Smooth muscle cell of the brain vasculature (primary cell): ENCODE results near the gene CACNB4.
A peak's percentile ranks its signal among the peaks of the same experiment; 100 is the strongest.
"Not testable (repeated sequence)": the region's sequence is repeated elsewhere in the genome, so short reads cannot be mapped to it uniquely, and the experiment has no call there.

Experiments used
- DNase-seq: peaks from one replicate; pipeline ENCODE4 v3.0.0-alpha.2; 2012; ENCODE audit warnings: low read depth, low spot score

Gene CACNB4

DNA sequence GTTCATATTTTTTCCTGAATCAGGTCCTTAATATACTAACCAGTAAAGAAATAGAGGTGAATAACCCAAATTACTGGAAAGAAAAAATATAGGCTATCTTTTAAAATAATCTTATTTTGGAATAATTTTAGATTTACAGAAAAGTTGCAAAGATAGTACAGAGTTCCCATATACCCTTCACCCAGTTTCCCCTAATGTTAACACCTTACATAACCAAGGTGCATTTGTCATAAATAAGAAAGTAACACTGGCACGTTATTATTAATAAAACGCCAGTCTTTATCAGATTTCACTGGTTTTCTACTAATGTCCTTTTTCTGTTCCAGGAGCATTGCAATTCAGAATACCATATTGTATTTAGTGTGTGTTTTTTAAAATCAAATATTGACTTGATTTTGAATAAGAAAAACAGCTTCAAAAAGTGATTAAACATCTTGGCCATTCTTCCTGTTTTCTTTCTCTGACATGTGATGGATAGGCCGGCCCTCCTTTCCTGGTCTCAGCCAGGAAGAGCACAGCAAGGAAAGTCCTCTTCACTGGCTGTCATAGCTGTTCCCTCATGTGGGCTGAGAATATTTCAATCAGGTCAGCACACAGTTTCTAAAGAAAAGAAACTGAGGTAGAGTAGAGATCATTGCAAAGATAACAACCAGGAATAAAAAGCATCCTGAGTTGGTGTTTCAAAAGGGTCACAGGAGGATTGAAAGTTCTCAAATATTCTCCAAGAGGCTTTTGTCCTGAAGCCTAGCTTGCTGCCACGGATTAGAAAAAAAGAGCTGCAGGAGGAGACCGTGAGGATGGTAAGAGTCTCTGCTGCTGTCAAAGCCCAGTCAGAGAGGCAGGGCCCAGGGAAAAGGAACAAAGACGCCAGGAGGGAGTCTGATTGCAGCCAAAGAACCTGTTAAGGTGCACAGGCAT lies 191.3 kb downstream of the CACNB4 start:
- DNase-seq, result no peak

DNA sequence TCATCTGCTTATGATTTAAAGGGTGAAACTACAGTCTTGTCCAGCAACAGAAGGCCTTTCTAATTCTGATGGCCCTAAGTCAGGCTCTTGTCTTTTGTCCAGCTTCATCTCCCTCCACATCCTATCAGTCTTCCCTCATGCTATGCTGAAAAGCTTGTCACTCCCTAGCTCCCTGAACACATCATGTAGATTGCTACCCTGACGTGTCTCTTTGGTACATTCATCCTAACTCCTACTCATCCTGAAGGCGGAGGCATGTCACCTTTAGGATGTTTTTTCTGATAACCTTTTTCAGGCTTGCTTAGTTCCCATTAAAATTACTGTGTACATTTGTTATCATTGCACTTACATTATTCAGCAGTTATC lies 192.2 kb downstream of the CACNB4 start:
- no peak for DNase-seq

DNA sequence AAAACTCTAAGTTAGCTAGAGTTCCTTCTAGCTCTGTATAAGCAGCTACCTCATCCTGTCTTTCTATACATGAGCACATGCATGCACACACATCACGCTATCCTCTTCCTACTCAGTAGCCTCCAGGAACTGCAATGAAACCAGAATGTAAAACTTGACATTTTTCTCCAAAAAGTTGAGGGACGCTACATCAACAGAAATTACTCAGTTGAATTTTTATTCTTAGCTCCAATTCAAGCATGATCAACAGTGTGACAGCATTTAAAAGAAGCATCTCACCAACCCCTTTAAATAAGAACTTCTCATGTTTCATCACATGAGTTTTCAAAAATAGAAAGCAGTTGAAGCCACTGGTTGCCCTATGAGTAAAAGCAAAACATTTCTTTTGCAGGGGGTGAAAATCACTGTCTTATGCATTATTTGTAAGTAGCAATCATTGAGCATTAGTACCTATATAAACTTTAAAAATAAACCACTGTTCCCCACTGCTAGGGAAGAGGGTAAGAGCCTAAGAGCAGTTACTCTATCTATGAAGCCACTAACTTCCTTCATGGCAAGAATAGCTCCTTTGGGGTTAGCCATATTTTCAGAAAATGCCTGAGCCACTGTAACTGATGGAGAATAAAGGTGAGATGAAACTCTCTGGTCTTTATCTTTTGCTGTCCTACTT lies 192.7 kb downstream of the CACNB4 start:
- no peak for DNase-seq

DNA sequence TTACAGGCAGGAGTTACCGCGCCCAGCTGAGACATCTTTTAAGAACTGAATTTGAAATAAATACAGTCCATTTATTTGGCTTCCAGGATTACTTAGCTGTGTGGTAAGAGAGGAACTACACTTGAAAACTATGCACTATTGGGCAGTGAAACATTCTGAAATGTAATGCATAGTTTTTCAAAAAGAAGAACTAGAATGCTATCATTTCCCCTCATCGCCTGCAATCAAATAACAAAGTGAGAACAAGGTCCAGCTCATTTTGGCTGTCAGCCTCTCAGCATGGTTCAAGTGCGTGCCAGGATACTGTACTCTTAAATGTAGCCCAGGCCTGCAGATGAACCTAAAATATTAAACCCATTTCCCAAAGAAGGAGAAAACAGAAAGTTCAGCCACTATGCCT lies 194.0 kb downstream of the CACNB4 start:
- DNase-seq, result no peak

DNA sequence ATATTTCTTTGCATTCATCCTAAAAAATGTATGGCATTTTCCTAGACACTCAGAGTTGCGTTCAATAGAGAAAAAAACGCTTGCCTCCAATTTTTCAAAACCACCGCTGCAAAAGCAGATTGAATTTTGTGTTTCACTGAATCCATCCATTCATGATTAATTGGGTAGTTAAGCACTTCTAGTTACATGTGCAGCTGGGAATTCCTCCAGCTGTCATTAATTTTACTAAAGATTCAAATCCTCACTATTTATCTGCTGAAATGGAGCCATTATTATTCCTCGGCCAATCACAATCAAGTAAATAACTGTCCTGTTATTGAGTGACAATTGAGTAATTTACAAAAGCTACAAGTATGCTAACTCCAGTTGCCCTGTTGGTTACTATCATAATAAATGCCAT lies 194.8 kb downstream of the CACNB4 start:
- DNase-seq, result no peak

DNA sequence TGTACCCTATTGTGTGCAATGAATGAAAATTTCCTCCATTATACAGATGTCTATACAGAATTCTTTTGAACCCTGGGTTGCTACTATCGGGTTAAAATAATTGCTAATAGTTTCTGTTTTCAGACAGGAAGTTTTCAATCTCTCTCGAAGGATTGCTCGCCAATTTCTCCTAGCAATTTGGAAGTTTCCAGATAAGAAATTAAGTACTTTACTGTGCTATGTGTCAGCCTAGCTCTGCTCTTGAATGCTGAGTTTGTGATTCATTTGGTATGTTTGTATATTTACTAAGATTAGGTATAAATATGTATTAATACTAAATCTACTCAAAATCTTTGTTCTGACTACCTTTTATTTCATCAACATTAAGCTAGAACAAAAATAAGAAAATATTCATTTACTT lies 196.0 kb downstream of the CACNB4 start:
- no peak for DNase-seq

DNA sequence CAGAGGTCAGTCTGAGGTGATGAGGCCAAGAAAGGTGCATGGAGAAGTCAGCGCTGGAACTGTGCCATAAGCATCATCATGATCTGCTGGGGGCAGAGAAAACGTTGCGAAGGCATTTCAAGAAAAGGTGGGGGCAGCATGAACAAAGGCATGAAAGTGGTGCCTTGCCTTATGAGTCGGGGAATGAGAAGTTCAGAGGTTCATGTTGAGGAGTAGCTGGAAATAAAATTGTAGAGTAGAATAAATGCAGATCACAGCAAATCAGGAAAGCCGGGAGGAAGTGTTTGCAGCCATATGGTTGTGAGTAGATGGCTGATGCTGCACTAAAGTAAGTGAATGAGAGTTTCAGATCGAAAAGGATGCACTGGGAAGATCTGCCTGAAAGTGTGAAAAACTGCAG lies 198.5 kb downstream of the CACNB4 start:
- no peak for DNase-seq

DNA sequence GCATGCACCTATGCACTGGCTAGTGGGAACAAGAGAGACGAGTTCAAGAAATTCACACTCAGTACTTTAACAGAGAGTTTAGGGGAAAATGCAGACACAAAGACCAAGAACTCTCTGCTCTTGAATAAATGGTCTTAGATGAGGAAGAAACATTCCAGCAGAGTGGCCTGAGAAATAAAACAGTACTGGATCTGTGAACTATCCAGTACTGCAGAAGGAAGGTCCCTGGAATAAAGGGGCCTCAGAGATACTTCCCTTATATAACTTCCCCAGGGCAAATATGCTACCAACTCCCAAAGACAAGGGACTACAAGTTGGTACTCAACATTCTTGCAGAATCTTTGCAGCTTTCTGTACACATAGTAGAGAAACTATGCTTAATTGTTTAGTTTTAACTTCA lies 199.7 kb downstream of the CACNB4 start:
- no peak for DNase-seq

DNA sequence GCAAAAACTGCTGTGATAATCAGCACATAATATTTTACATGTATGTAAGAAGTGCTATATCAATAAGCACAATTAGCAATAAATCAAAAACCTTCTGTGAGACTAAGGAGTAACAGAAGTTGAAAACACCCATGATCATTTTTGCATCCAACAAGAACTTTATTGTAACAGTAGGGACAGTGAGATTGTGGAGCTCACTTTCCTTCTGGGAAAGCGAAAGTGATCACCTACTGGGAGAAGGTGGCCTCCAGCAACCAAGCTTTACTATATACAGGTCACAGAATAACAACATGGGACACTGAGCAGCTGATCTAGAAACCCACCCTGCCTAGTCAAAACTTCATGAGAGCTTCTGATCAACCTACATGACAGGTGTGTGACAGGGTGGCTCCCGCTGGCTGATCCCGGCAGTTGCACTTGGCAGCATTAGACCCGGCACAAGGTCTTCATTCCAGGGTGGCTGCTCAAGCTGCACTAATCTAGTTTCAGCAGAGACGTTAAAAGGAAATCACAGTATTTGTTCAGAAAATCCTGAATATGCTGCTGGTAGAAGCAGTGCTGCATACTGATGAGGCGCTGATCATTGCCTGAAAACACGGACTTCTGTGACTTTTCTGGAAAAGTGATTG lies 207.2 kb downstream of the CACNB4 start:
- DNase-seq, result no peak

DNA sequence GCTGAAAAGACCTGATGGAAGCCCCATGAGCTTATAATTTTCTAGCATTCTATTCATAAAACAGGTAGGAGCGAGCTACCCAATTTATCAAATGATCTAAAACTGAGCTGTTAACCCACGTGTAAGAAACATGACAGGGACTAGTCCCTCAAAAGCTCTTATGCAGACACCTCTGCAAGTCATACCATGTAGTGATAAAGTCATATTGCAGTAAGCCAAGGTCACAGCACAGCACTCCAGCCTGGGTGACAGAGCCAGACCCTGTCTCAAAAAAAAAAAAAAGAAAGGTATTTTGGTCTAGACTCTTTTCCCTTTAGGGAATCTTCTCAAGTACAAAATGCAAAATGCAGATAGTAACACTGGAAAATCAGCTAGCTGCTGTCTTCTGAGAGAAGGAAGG lies 211.7 kb downstream of the CACNB4 start:
- no peak for DNase-seq

DNA sequence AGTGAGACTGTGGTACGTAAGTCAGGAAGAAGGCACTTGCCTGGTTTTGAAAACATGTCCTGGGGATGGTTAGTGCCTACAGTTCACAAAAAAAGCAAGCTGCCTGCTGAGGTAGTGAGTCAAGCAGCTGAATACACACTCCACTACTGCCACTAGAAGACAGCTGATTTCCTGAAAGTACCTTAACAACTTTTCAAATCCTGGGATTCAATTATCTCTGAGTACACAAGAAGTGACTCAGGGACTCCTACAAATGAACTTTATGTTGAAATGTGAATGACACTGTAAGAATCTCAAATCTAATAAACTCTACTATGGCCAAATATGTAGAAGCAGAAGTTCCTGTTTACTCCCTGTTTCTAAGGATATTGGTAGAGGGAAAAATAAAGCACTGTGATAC lies 212.6 kb downstream of the CACNB4 start:
- DNase-seq, result peak; percentile 59

DNA sequence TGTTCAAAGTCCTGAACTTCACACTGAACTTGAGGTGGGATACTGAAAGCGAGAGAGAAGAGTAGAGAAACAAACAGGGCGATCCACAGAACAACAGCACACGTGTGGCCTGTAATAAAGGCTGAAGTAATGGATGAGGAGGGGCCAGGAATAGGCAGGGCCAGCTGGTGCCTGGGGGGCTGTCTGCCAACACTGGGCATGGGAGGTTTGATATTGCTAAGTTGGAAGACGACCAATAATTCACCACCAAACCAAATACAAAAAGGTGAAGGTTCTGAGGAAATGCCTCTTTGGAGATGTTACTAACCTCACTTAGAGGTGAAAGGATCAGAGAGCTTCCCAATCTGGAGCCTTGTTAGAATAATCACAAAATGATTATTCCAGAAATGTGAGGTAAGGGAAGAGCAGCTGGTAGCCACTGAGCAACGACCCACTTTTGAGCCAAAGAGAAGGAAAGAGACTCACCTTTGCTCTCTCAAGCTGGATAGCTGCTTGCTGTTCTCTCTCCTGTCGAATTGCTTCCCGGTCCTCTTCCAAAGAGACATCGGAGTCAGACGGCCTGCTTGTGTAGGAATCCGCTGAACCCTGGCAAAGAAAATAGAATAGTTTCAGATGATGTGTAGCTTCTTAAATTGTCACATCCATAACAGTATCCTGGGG lies 215.9 kb downstream of the CACNB4 start:
- no peak for DNase-seq

DNA sequence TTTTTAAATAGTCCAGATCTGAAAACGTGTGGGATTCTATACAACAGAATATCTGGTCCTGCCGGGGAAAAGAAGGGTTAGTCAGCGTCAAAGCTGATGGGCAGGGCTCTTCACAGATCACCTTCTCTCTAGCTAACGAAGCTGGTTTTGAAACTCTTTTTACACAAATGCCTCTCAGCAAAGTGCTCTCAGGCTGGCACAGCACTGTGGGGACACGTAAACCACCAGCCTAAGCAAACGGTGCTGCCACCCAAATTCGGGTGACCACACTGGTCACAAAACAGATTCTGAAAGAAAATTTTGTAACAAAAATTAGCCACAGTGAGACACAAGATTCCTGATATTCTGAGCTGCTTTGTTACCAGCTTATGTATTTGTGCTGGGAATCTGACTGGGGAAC lies 217.5 kb downstream of the CACNB4 start:
- no peak for DNase-seq

DNA sequence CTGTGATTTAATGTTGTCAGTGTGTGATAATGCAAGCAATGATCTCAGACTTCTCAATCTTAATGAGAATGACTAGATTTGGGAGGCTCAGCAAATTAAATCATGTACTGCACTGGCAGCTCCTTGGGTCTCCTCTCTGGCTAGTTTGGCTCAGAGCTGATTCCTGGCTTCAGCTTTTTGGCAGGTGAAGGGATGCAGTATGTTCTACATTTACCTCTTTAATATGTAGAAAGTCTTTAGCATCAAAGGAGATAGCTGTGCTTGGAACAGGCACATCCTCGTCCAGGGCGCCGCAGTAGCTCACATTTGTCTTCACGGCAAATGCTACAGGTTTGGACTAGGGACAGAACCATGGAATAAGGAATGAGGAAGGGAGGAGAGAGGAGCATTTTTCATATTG lies 218.3 kb downstream of the CACNB4 start:
- DNase-seq, result no peak

DNA sequence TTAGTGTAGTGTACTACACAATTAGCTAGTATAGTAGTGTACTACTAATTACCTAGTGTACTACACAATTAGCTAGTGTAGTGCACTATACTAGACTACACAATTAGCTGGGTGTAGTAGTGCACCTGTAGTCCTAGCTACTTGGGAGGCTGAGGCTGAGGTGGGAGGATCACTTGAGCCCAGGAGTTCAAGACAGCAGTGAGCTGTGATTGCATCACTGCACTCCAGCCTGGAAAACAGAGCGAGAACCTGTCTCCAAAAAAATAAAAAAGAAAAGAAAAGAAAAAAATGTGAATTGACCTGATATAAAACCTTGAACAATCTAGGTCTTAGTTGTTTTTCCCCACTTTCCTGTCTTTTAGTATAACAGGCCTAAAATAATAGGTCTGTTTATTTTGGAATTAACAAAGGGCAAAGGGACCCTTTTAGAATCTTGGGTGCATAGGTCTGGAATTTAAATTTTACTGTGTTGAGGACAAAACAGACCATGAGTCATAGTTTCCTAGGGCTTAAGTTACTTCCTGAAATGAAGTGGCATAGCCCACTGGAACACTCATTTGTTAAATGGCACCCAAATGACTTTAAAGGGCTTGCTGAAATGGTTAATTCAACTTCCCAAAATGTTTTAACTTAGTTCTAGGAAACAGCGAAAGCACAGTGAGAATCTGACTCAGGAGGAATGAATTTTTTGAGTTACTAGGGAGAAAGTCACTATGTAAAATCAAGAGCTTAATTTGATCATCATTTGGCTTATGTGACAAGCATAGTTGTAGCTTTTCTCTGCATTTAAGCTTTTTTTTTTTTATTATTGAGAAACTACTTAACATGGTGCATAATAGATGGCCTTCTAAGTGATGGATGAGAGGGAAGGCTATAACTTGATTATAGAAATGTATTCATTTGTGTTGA lies 219.9 kb downstream of the CACNB4 start:
- DNase-seq, result peak; percentile 13

DNA sequence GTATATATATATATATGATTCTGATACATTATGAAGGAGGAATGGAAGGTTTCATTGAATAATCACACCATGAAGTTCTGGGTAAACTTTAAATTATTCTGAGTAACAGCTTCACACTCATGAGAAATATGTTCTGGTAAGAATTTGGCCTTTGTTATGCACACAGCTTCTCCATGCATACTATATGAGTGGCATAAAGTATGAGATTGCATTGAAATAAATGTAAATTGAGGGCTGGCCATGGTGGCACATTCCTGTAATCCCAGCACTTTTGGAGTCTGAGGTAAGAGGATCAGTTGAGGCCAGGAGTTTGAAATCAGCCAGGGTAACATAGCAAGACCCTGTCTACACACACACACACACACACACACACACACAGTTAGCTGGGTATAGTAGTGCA lies 220.6 kb downstream of the CACNB4 start:
- no peak for DNase-seq

DNA sequence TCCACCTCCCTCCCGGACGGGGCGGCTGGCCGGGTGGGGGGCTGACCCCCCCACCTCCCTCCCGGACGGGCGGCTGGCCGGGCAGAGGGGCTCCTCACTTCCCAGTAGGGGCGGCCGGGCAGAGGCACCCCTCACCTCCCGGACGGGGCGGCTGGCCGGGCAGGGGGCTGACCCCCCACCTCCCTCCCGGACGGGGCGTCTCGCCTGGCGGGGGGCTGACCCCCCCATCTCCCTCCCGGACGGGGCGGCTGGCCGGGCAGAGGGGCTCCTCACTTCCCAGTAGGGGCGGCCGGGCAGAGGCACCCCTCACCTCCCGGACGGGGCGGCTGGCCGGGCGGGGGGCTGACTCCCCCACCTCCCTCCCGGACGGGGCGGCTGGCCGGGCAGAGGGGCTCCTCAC lies 223.2 kb downstream of the CACNB4 start:
- not testable (repeated sequence) for DNase-seq

DNA sequence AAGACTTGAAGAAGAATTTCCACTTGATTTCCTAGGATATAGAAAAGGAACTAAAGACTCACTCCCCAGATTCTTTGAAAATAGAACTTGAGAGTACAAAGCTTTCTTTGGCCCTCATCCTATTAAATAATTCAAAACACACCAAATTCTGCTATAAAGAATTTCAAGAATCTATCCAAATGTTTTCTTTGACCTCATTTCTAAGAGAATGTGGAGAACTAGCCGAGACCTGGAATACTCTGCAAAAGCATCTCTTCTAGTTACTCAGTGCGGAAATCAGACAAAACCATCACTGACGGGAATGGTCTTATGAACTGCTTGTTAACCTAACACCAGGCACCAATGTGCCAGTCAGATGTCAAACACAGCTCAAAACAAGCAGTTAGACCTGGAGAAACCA lies 226.4 kb downstream of the CACNB4 start:
- no peak for DNase-seq

DNA sequence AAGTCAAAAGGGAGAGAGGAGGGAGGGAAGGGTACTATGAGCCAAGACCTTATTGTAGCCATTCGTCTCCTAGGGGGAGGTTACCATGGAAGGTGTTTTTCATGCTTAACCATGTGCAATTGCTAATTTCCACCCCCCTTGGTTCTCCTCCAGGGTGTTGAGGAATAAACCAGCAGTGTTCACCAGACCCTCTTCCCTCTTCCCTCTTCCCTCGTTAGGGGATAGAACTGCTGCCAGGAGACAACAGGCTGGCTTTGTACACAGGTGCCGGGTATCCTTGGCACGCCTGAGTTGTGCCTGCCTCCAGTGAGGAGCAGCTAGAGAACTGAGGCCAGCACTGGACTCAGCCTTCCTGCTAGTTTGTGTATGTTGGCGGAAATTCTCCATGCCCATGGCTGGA lies 229.6 kb downstream of the CACNB4 start:
- DNase-seq, result no peak

DNA sequence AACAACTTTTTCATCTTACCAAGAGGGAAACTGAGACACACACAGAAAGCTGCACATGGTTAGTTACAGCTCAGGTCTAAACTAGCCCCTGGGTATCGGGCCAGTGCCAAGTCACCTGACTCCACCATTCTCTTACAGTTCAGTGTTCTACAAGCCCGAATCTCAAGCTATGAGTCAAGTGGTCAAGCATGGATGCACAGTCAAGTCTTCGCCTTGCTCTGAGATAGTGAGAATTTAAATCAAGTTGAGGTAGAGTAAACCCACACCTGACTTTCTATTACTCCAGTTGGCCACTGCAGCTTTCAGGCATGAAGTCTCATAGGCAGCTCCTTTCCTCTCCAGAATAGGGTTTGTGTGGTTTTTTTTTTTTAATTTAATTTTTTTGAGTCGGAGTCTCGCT lies 236.1 kb downstream of the CACNB4 start:
- DNase-seq, result no peak

DNA sequence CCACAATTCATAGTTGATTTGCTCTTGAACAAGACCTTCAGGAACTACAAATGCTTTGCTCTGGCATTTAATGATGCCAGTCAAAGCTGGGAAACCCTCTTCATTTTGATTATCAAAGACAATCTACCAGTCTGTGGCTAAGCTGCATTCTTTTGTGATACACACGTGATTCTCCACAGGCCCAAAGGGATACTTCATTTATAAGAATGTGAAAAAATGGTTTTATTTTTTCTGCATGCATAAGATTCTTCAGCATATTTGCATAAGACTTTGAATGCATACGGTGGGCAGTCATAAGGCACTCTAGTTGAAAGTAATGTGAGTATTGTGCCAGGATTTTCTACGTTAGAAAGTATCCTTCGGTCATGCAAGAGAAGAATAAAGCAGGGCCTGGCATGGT lies 237.7 kb downstream of the CACNB4 start:
- no peak for DNase-seq
